SK-N-SH treated with all-trans-retinoic acid at 6 μM for 48 hours (cell line): ENCODE results near the gene CYTH3.
A peak's percentile ranks its signal among the peaks of the same experiment; 100 is the strongest.

Source experiments
- ATAC-seq: fragments of 200-7000 bp; cut with Tn5 transposase; 3 replicates; pipeline ENCODE4 v1.9.1; 2020; ENCODE audit warnings: mild to moderate bottlenecking, moderate library complexity
- ARNTL ChIP-seq: fragments of 450-650 bp; formaldehyde crosslinking; IDR thresholded peaks from 2 replicates; pipeline ENCODE4 v1.5.0; 2020; ENCODE audit warnings: low read depth, mild to moderate bottlenecking, moderate library complexity, borderline replicate concordance
- BACH2 ChIP-seq: fragments of 250-450 bp; sonication (Bioruptor Pico); IDR thresholded peaks from 2 replicates; pipeline ENCODE4 v1.9.0; 2021; ENCODE audit warnings: mild to moderate bottlenecking, borderline replicate concordance
- CSDC2 ChIP-seq: fragments of 250-450 bp; sonication (Bioruptor Pico); IDR thresholded peaks from 2 replicates; pipeline ENCODE4 v1.5.0; 2020; ENCODE audit warnings: mild to moderate bottlenecking, moderate library complexity
- ESRRG ChIP-seq: fragments of 250-450 bp; sonication (Bioruptor Pico); IDR thresholded peaks from 2 replicates; pipeline ENCODE4 v1.6.1; 2021; ENCODE audit warnings: mild to moderate bottlenecking
- GLIS3 ChIP-seq: fragments of 250-450 bp; sonication (Bioruptor Pico); IDR thresholded peaks from 2 replicates; pipeline ENCODE4 v1.5.0; 2020; ENCODE audit warnings: mild to moderate bottlenecking, moderate library complexity
- ISL1 ChIP-seq: fragments of 250-450 bp; sonication (Bioruptor Pico); IDR thresholded peaks from 2 replicates; pipeline ENCODE4 v2.1.2; 2022; ENCODE audit warnings: mild to moderate bottlenecking, moderate library complexity
- OSR1 ChIP-seq: fragments of 250-450 bp; sonication (Bioruptor Pico); IDR thresholded peaks from 2 replicates; pipeline ENCODE4 v1.8.0; 2022; ENCODE audit warnings: moderate library complexity, mild to moderate bottlenecking, inconsistent platforms
- PPARA ChIP-seq: fragments of 250-450 bp; sonication (Bioruptor Pico); IDR thresholded peaks from 2 replicates; pipeline ENCODE4 v1.5.0; 2020; ENCODE audit warnings: mild to moderate bottlenecking, borderline replicate concordance
- RARB ChIP-seq: fragments of 250-450 bp; sonication (Bioruptor Pico); IDR thresholded peaks from 2 replicates; pipeline ENCODE4 v1.8.0; 2021; ENCODE audit warnings: mild to moderate bottlenecking, moderate library complexity
- SNAI2 ChIP-seq: fragments of 250-450 bp; sonication (Bioruptor Pico); IDR thresholded peaks from 2 replicates; pipeline ENCODE4 v1.5.0; 2020; ENCODE audit warnings: mild to moderate bottlenecking, moderate library complexity
- TCF4 ChIP-seq: fragments of 250-450 bp; sonication (Bioruptor Pico); IDR thresholded peaks from 2 replicates; pipeline ENCODE4 v1.8.0; 2021; ENCODE audit warnings: mild to moderate bottlenecking, moderate library complexity, borderline replicate concordance
- TOX ChIP-seq: fragments of 250-450 bp; sonication (Bioruptor Pico); IDR thresholded peaks from 2 replicates; pipeline ENCODE4 v1.8.0; 2021; ENCODE audit warnings: mild to moderate bottlenecking, moderate library complexity, borderline replicate concordance
- ZC3H10 ChIP-seq: fragments of 250-450 bp; sonication (Bioruptor Pico); IDR thresholded peaks from 2 replicates; pipeline ENCODE4 v1.5.1; 2021; ENCODE audit warnings: mild to moderate bottlenecking, moderate library complexity
- ZFP30 ChIP-seq: fragments of 450-650 bp; formaldehyde crosslinking; IDR thresholded peaks from 2 replicates; pipeline ENCODE4 v1.5.0; 2022; ENCODE audit warnings: mild to moderate bottlenecking, moderate library complexity
- ZNF565 ChIP-seq: fragments of 450-650 bp; formaldehyde crosslinking; conservative IDR thresholded peaks from 2 replicates; pipeline ENCODE4 v1.5.0; 2020; ENCODE audit warnings: low read depth, mild to moderate bottlenecking, moderate library complexity
- ZNF70 ChIP-seq: fragments of 450-650 bp; formaldehyde crosslinking; IDR thresholded peaks from 2 replicates; pipeline ENCODE4 v1.5.0; 2020; ENCODE audit warnings: mild to moderate bottlenecking, moderate library complexity
- ZNF8 ChIP-seq: fragments of 450-650 bp; formaldehyde crosslinking; IDR thresholded peaks from 2 replicates; pipeline ENCODE4 v1.5.0; 2020; ENCODE audit warnings: mild to moderate bottlenecking, moderate library complexity
- TF ChIP-seq, protein P1 (sequence below): fragments of 250-450 bp; sonication (Bioruptor Pico); IDR thresholded peaks from 2 replicates; pipeline ENCODE4 v1.8.0; 2020; ENCODE audit warnings: mild to moderate bottlenecking, moderate library complexity, borderline replicate concordance
- TF ChIP-seq, protein P2 (sequence below): fragments of 250-450 bp; sonication (Bioruptor Pico); IDR thresholded peaks from 2 replicates; pipeline ENCODE4 v1.5.1; 2021; ENCODE audit warnings: mild to moderate bottlenecking, moderate library complexity
- TF ChIP-seq, protein P3 (sequence below): fragments of 250-450 bp; sonication (Bioruptor Pico); IDR thresholded peaks from 2 replicates; pipeline ENCODE4 v1.8.0; 2021; ENCODE audit warnings: low read depth, mild to moderate bottlenecking, moderate library complexity, borderline replicate concordance
- TF ChIP-seq, protein P4 (sequence below): fragments of 250-450 bp; sonication (Bioruptor Pico); IDR thresholded peaks from 2 replicates; pipeline ENCODE4 v1.5.1; 2020; ENCODE audit warnings: low read depth, mild to moderate bottlenecking, moderate library complexity
- TF ChIP-seq, protein P5 (sequence below): fragments of 250-450 bp; sonication (Bioruptor Pico); IDR thresholded peaks from 2 replicates; pipeline ENCODE4 v1.5.0; 2020; ENCODE audit warnings: mild to moderate bottlenecking, moderate library complexity

Gene CYTH3

DNA sequence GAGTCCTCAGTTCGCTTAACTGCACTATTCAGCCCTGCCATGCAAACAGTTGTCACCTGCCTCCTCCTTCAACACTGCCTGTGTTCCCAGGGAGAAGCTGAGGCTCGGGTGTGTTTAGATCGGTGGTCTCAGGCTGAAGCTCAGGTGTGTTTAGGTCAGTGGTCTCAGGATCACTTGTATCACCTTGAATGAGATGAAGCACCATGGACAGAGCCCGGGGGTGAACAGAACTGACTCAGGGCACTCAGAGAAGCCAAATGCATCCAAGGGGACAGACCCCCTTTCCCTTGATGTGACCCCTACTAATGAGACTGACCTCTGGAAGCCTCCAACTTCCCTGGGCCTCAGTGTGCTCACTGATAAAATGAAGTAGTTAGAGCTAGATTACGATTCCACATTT is 84.0 kb downstream of the CYTH3 start:
- TF ChIP-seq RARB: no peak
- TF ChIP-seq ARNTL (CRISPR knock-in tag): no peak
- TF ChIP-seq SNAI2: no peak
- TF ChIP-seq, protein P1, sequence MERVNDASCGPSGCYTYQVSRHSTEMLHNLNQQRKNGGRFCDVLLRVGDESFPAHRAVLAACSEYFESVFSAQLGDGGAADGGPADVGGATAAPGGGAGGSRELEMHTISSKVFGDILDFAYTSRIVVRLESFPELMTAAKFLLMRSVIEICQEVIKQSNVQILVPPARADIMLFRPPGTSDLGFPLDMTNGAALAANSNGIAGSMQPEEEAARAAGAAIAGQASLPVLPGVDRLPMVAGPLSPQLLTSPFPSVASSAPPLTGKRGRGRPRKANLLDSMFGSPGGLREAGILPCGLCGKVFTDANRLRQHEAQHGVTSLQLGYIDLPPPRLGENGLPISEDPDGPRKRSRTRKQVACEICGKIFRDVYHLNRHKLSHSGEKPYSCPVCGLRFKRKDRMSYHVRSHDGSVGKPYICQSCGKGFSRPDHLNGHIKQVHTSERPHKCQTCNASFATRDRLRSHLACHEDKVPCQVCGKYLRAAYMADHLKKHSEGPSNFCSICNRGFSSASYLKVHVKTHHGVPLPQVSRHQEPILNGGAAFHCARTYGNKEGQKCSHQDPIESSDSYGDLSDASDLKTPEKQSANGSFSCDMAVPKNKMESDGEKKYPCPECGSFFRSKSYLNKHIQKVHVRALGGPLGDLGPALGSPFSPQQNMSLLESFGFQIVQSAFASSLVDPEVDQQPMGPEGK (CRISPR knock-in tag): no peak
- TF ChIP-seq, all 23 proteins: peak for 0
- no peak for ATAC-seq

DNA sequence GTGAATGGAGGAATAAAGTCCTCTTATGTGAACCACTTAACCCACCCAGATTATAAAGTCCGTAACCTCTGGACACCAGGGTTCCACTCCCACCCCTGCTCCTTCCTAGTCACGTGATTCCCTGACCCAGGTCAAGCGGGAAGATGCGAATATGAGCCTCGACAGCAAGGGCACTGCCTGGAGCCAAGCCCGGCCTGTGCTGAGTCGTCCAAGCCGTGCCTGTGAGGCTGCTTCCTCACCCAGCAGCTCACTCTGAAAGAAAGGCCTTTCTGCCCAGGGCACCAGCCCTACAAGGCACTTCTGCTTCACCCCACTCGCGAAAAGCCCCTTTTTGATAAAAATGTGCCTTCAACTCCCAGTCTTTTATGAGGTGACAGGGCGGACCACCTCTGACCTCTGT is 85.8 kb downstream of the CYTH3 start:
- TF ChIP-seq ARNTL (CRISPR knock-in tag) (no peak), RARB (no peak), ZNF565 (CRISPR knock-in tag) (no peak), CSDC2 (CRISPR knock-in tag) (no peak), ZC3H10 (CRISPR knock-in tag) (no peak), ZFP30 (CRISPR knock-in tag) (no peak), GLIS3 (CRISPR knock-in tag) (no peak), TCF4 (CRISPR knock-in tag) (no peak), OSR1 (CRISPR knock-in tag) (no peak)
- TF ChIP-seq, protein P1 (CRISPR knock-in tag): no peak
- TF ChIP-seq, protein P2, sequence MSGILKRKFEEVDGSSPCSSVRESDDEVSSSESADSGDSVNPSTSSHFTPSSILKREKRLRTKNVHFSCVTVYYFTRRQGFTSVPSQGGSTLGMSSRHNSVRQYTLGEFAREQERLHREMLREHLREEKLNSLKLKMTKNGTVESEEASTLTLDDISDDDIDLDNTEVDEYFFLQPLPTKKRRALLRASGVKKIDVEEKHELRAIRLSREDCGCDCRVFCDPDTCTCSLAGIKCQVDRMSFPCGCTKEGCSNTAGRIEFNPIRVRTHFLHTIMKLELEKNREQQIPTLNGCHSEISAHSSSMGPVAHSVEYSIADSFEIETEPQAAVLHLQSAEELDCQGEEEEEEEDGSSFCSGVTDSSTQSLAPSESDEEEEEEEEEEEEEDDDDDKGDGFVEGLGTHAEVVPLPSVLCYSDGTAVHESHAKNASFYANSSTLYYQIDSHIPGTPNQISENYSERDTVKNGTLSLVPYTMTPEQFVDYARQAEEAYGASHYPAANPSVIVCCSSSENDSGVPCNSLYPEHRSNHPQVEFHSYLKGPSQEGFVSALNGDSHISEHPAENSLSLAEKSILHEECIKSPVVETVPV: no peak
- peak; percentile 62 for ATAC-seq

DNA sequence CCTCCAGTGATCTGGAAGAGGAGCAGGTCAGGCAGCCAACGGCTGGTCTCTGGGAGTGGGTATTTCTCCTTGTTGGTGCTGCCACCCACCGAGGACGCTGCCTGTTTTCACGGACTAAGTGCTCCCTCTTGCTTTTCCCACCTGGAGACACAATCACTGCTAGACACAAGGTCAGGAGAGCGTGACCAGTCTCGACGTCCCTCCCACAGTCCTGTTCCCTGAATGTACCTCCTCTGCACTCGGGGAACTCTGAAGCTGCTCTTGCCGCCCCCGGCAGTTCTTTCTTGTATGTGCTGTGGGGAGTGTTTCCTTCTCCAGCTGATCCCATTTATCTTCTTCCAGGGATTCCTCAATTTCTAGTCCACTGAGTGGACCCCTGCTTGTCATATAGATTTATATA is 89.4 kb downstream of the CYTH3 start:
- ATAC-seq: no peak
- TF ChIP-seq ZFP30 (CRISPR knock-in tag): no peak
- TF ChIP-seq ARNTL (CRISPR knock-in tag): no peak
- no peak for TF ChIP-seq PPARA
- TF ChIP-seq, protein P1 (CRISPR knock-in tag): no peak
- no peak for TF ChIP-seq BACH2
- TF ChIP-seq CSDC2 (CRISPR knock-in tag): no peak
- TF ChIP-seq TCF4 (CRISPR knock-in tag): no peak
- TF ChIP-seq, protein P3, sequence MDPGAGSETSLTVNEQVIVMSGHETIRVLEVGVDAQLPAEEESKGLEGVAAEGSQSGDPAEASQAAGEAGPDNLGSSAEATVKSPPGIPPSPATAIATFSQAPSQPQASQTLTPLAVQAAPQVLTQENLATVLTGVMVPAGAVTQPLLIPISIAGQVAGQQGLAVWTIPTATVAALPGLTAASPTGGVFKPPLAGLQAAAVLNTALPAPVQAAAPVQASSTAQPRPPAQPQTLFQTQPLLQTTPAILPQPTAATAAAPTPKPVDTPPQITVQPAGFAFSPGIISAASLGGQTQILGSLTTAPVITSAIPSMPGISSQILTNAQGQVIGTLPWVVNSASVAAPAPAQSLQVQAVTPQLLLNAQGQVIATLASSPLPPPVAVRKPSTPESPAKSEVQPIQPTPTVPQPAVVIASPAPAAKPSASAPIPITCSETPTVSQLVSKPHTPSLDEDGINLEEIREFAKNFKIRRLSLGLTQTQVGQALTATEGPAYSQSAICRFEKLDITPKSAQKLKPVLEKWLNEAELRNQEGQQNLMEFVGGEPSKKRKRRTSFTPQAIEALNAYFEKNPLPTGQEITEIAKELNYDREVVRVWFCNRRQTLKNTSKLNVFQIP (CRISPR knock-in tag): no peak
- no peak for TF ChIP-seq SNAI2
- TF ChIP-seq ZNF70 (CRISPR knock-in tag): no peak
- TF ChIP-seq, protein P4, sequence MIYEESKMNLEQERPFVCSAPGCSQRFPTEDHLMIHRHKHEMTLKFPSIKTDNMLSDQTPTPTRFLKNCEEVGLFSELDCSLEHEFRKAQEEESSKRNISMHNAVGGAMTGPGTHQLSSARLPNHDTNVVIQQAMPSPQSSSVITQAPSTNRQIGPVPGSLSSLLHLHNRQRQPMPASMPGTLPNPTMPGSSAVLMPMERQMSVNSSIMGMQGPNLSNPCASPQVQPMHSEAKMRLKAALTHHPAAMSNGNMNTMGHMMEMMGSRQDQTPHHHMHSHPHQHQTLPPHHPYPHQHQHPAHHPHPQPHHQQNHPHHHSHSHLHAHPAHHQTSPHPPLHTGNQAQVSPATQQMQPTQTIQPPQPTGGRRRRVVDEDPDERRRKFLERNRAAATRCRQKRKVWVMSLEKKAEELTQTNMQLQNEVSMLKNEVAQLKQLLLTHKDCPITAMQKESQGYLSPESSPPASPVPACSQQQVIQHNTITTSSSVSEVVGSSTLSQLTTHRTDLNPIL (CRISPR knock-in tag): no peak
- no peak for TF ChIP-seq ISL1
- TF ChIP-seq, protein P5, sequence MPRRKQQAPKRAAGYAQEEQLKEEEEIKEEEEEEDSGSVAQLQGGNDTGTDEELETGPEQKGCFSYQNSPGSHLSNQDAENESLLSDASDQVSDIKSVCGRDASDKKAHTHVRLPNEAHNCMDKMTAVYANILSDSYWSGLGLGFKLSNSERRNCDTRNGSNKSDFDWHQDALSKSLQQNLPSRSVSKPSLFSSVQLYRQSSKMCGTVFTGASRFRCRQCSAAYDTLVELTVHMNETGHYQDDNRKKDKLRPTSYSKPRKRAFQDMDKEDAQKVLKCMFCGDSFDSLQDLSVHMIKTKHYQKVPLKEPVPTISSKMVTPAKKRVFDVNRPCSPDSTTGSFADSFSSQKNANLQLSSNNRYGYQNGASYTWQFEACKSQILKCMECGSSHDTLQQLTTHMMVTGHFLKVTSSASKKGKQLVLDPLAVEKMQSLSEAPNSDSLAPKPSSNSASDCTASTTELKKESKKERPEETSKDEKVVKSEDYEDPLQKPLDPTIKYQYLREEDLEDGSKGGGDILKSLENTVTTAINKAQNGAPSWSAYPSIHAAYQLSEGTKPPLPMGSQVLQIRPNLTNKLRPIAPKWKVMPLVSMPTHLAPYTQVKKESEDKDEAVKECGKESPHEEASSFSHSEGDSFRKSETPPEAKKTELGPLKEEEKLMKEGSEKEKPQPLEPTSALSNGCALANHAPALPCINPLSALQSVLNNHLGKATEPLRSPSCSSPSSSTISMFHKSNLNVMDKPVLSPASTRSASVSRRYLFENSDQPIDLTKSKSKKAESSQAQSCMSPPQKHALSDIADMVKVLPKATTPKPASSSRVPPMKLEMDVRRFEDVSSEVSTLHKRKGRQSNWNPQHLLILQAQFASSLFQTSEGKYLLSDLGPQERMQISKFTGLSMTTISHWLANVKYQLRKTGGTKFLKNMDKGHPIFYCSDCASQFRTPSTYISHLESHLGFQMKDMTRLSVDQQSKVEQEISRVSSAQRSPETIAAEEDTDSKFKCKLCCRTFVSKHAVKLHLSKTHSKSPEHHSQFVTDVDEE (CRISPR knock-in tag): no peak
- no peak for TF ChIP-seq ZNF8 (CRISPR knock-in tag)
- no peak for TF ChIP-seq TOX (CRISPR knock-in tag)
- TF ChIP-seq RARB: no peak
- no peak for TF ChIP-seq ESRRG (CRISPR knock-in tag)
